Heart left ventricle (tissue), 13 donors: ENCODE data around the gene KCNQ1.

Experiments
- POLR2A ChIP-seq, 2 donors: fragments of 450-650 bp; IDR thresholded peaks; one replicate each; pipeline ENCODE4 v1.6.1; 2017; ENCODE audit warnings: antibody characterized with exemption in 2 of 2, mild to moderate bottlenecking in 2 of 2, moderate library complexity in 2 of 2
- TF ChIP-seq, protein P1 (sequence below), 12 donors: fragments of 200-600 bp; sonication (generic) in 4 of 12; IDR thresholded peaks; one replicate each; pipeline versions ENCODE4 v1.5.0 to v1.8.0; 2018 to 2022; ENCODE audit warnings: antibody characterized with exemption in 12 of 12, mild to moderate bottlenecking in 5 of 12
- donor health status: ischemic (EF 13 %, LVEDD 7.1; RV severe dilation, severe dysfunction).
- donor health status: DM: no; HTN: yes; CAD: no.
- donor health status: DM: no; HTN: no; CAD: no.
- donor health status: ischemic (EF 25% LVEDD 6.9; RV normal size, moderate dysfunction).
- donor health status: ischemic (EF 25% LVEDD 5.7; RV mildly dilated, moderate dysfunction).
- donor health status: ischemic (EF 35%, LVEDD 5.7; RV mildly dilated, moderate dysfunction).
- donor health status: nonischemic (EF 11% LVEDD 7.7; RV severe dilation, severe dysfunction).
- donor health status: DM: yes; HTN: yes; CAD: no.
- donor health status: PGD.
- donor health status: ischemic (EF 29% LVEDD 5.4; RV normal size, mild dysfunction).
- donor health status: nonischemic (EF 23%, LVEDD 6.1; RV moderate dilation, normal function).

- TF ChIP-seq, protein P1, sequence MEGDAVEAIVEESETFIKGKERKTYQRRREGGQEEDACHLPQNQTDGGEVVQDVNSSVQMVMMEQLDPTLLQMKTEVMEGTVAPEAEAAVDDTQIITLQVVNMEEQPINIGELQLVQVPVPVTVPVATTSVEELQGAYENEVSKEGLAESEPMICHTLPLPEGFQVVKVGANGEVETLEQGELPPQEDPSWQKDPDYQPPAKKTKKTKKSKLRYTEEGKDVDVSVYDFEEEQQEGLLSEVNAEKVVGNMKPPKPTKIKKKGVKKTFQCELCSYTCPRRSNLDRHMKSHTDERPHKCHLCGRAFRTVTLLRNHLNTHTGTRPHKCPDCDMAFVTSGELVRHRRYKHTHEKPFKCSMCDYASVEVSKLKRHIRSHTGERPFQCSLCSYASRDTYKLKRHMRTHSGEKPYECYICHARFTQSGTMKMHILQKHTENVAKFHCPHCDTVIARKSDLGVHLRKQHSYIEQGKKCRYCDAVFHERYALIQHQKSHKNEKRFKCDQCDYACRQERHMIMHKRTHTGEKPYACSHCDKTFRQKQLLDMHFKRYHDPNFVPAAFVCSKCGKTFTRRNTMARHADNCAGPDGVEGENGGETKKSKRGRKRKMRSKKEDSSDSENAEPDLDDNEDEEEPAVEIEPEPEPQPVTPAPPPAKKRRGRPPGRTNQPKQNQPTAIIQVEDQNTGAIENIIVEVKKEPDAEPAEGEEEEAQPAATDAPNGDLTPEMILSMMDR (IDR thresholded peaks at IDR 0.05): no peak
- no peak for TF ChIP-seq POLR2A (IDR thresholded peaks at IDR 0.05)
Observed at GRCh38 chr11:2523821-2524391, 79.1 kb downstream of the KCNQ1 start.
